ENCODE data around the gene TBL1Y. TPM values are rescaled to one million over a fixed set of nuclear protein-coding genes. Genes with fewer than 3 reads are reported as not detected.
"Not testable (repeated sequence)": the region's sequence is repeated elsewhere in the genome, so short reads cannot be mapped to it uniquely, and the experiment has no call there.

Gene TBL1Y
- total RNA-seq (2014; rRNA removed; shearing (Covaris generic)) = not detected in 2 replicates

GRCh38 chrY:6910372-6911252 is at the start of gene TBL1Y:
TBL1Y (plus strand) TSS chrY:6910697; CDS start chrY:7025085, 114,388 bp downstream.
- DNase-seq = no peak
- Histone ChIP-seq H3K9me3 (replicated peaks) (no peaks in the 10 kb centered on the region), H3K27ac (no peak within 1 kb of the TSS), H3K36me3 (no peaks in the 10 kb centered on the region), H3K27me3 (no peaks in the 10 kb centered on the region), H3K4me3 (no peak within 1 kb of the TSS), H3K4me1 (no peaks in the 10 kb centered on the region)

DNA sequence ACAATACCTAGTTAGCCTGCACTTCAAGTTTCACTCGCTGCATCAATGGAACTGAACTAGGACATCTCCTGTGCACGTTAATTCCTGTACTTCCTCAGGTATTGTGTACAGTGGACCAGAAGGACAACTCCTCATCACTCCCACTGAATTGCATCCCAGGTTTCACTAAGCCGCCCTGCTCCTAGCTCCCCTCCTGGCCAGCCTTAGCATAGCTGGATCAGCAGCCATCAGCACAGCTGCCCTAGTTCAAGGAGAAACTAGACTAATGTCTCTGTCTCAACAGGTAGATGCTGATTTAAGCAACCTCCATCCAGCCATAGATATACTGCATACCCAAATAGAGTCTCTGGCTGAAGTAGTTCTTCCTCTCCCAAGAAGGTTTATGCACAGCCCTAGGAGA is 16.0 kb upstream of the TBL1Y start:
- Histone ChIP-seq H3K4me1 (no peaks in the 10 kb centered on the region), H3K4me3 (no peak overlapping the region), H3K9me3 (replicated peaks) (no peaks in the 10 kb centered on the region), H3K36me3 (no peaks in the 10 kb centered on the region), H3K27me3 (no peaks in the 10 kb centered on the region), H3K27ac (no peak overlapping the region)
- no peak for DNase-seq

- Histone ChIP-seq H3K27me3 (no peaks in the 10 kb centered on the region), H3K4me3 (no peak overlapping the region), H3K4me1 (no peaks in the 10 kb centered on the region), H3K9me3 (replicated peaks) (no peaks in the 10 kb centered on the region), H3K36me3 (no peaks in the 10 kb centered on the region), H3K27ac (no peak overlapping the region)
- no peak for DNase-seq
These were observed 15.3 kb upstream of the TBL1Y start for GRCh38 chrY:6895236-6895635.

DNA sequence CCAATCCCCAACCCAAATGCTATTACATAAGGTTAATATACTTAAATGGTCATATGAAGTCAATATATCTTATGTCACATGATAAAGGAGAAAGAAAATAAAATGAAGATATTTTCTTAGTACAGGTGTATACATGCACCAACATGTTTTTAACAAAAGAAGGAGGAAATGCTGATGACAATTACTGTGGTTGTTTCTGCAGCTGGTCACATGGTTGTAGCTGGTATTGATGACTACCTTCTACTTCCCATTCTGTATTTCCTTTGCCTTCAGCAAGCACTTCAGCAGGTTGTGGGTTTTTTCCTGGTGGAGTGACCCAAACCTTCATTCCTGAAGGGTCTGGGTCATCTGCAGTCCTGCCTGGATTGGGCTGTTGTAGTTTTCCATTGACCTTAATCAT is 8.4 kb upstream of the TBL1Y start:
- H3K9me3 ChIP-seq (replicated peaks); H3K27ac ChIP-seq; H3K27me3 ChIP-seq; H3K4me3 ChIP-seq; H3K4me1 ChIP-seq; H3K36me3 ChIP-seq; DNase-seq: not testable (repeated sequence)

GRCh38 chrY:6907591-6907990 is 2.9 kb upstream of the TBL1Y start:
- DNase-seq = no peak
- Histone ChIP-seq H3K27me3 (no peaks in the 10 kb centered on the region), H3K27ac (no peak overlapping the region), H3K4me1 (no peaks in the 10 kb centered on the region), H3K36me3 (no peaks in the 10 kb centered on the region), H3K4me3 (no peak overlapping the region), H3K9me3 (replicated peaks) (no peaks in the 10 kb centered on the region)

- not testable (repeated sequence) for H3K27me3 ChIP-seq; H3K9me3 ChIP-seq (replicated peaks); H3K36me3 ChIP-seq; H3K4me1 ChIP-seq; DNase-seq; H3K4me3 ChIP-seq; H3K27ac ChIP-seq
These were observed 2.5 kb upstream of the TBL1Y start for GRCh38 chrY:6908021-6908420.

DNA sequence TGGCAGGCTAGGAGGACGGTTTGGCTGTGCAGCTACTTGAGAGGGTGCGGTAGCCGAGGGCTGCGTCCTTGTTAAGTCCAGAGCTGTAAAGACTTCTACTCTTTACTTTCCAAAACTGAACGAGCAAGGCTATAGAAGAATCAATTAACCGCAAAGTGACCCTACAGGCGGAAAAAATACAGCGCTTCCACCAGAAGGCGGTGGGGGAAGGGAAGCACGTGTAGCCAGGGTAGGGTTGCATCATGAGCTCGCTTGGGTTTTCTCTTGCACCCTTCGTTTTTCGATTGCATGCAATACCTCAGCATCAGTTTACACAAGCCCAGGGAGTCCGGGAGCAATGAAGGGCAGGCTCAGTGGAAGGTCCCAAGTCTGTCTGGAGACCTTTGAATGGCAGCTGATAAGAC is 1.4 kb upstream of the TBL1Y start:
- H3K36me3 ChIP-seq = no peaks in the 10 kb centered on the region
- H3K4me1 ChIP-seq = no peaks in the 10 kb centered on the region
- DNase-seq = no peak
- H3K27ac ChIP-seq = no peak overlapping the region
- no peaks in the 10 kb centered on the region for H3K27me3 ChIP-seq
- no peak overlapping the region for H3K4me3 ChIP-seq
- no peaks in the 10 kb centered on the region for H3K9me3 ChIP-seq (replicated peaks)

DNA sequence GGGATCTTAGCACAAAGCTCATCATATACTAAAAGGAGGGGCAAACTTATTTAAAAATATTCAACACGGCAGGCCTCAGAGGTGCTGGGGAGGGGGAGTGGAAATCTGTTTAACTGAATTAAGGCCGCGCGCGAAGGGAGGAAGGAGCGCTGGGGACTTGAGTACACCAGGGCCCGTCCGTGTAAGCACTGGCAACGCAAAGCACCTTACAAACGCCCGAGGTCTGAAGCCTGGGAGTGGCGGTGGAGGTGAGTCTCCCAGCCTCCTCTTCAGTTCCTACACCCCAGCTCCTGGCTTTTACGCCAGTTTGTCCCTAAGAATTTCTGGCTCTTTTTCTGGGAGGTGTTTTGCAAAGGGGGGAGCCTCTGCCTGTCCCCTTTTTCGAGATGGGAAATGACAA is 641 bp upstream of the TBL1Y start:
- DNase-seq = no peak
- no peaks in the 10 kb centered on the region for H3K36me3 ChIP-seq
- H3K4me1 ChIP-seq = no peaks in the 10 kb centered on the region
- H3K27ac ChIP-seq = no peak overlapping the region
- H3K4me3 ChIP-seq = no peak overlapping the region
- H3K9me3 ChIP-seq (replicated peaks) = no peaks in the 10 kb centered on the region
- H3K27me3 ChIP-seq = no peaks in the 10 kb centered on the region

DNA sequence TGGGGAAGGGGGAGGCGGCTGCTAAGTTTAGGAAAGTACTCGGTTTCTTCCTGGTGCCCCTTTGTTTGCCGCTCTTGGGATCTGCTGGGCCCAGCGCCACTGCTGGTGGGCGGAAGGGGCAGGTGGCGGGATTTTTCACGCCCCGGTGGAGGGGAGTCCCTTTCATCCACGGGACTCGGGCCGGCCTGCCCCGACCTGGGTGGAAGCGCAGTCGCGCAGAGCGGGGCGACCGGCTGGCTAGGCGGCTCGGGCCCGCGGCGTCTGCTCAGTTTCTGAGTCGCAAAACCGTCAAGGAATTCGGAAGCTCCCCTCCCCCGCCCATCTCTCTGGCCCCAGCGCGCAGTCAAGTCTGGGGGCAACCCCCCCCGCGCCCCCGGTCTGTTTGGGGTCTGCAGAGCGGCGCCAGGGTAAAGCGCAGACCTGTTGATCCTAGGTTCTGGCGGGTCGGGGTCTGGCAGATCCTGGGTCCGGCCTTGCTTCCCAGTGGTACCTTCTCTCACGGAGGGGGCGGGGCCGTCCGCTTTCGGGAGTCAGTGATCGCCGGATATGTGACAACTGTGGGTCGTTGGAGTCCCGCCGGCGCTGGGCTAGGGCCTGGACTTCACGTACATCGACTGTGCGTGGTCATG is 870 bp downstream of the TBL1Y start, which contains the start of gene AMELY:
Gene AMELY, minus strand, starts transcription at position 500 of the 629 bp plus-strand sequence. CDS start 39,144 bp downstream, outside the sequence.
- H3K4me3 ChIP-seq = no peak within 1 kb of the TSS
- H3K27me3 ChIP-seq = no peaks in the 10 kb centered on the region
- no peaks in the 10 kb centered on the region for H3K36me3 ChIP-seq
- DNase-seq = no peak
- H3K4me1 ChIP-seq = no peaks in the 10 kb centered on the region
- H3K9me3 ChIP-seq (replicated peaks) = no peaks in the 10 kb centered on the region
- H3K27ac ChIP-seq = no peak within 1 kb of the TSS

GRCh38 chrY:6913362-6913761 is 2.9 kb downstream of the TBL1Y start:
- H3K36me3 ChIP-seq = no peaks in the 10 kb centered on the region
- H3K9me3 ChIP-seq (replicated peaks) = no peaks in the 10 kb centered on the region
- no peak overlapping the region for H3K27ac ChIP-seq
- DNase-seq = no peak
- no peaks in the 10 kb centered on the region for H3K27me3 ChIP-seq
- no peak overlapping the region for H3K4me3 ChIP-seq
- H3K4me1 ChIP-seq = no peaks in the 10 kb centered on the region

DNA sequence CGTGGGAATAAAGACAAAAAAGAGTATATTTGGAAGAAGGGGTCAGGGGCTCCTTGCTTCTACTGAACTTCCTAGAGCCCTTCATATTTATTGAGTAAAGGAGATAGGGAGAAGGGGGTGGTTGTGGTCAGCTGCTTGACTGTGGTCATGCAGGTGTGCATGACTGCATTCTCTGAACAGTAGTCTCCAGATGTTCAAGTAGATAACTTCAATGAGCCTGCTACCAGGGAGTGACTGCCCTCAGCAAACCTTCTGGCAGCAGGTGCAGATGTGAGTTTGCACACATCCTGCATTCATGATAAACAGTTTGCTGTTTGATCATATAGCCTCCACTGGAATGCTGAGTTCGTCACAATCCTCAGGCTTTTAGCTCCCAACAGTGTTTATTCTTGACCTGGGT is 10.6 kb downstream of the TBL1Y start:
- H3K36me3 ChIP-seq = no peaks in the 10 kb centered on the region
- no peaks in the 10 kb centered on the region for H3K27me3 ChIP-seq
- H3K9me3 ChIP-seq (replicated peaks) = no peaks in the 10 kb centered on the region
- no peak for DNase-seq
- H3K27ac ChIP-seq = no peak overlapping the region
- no peaks in the 10 kb centered on the region for H3K4me1 ChIP-seq
- no peak overlapping the region for H3K4me3 ChIP-seq

DNA sequence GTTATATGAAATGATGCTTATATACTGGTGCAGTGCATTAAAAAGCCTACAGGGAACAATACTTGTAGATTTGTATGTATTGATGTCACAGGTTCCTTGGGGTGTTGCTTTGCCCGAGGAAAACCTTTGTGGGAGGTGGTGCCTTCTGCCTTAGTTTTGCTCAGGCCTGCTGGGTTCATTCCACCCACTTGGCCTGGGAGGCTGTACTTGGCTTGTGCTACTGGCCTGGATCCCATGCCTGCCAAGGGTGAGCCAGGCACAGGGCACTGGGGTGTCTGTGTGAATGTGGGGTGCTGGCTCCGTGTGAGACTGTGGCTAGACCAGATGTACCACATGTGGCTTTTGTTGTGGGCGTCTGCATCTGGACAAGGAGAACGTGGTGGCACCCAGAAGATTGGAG is 17.8 kb downstream of the TBL1Y start:
- H3K4me1 ChIP-seq = no peaks in the 10 kb centered on the region
- no peaks in the 10 kb centered on the region for H3K9me3 ChIP-seq (replicated peaks)
- no peaks in the 10 kb centered on the region for H3K36me3 ChIP-seq
- H3K4me3 ChIP-seq = no peak overlapping the region
- H3K27ac ChIP-seq = no peak overlapping the region
- no peaks in the 10 kb centered on the region for H3K27me3 ChIP-seq
- DNase-seq = no peak

- H3K27me3 ChIP-seq = no peaks in the 10 kb centered on the region
- DNase-seq = no peak
- no peaks in the 10 kb centered on the region for H3K9me3 ChIP-seq (replicated peaks)
These were observed 18.7 kb downstream of the TBL1Y start for GRCh38 chrY:6929237-6929636.

GRCh38 chrY:6931779-6932396 is 21.4 kb downstream of the TBL1Y start:
- no peak overlapping the region for H3K4me3 ChIP-seq
- no peaks in the 10 kb centered on the region for H3K27me3 ChIP-seq
- no peaks in the 10 kb centered on the region for H3K4me1 ChIP-seq
- H3K27ac ChIP-seq = no peak overlapping the region
- no peaks in the 10 kb centered on the region for H3K9me3 ChIP-seq (replicated peaks)
- no peaks in the 10 kb centered on the region for H3K36me3 ChIP-seq
- no peak for DNase-seq

More at GRCh38 chrY:6929237-6929636, 18.7 kb downstream of the TBL1Y start:
- Histone ChIP-seq H3K4me3 (no peak overlapping the region), H3K27ac (no peak overlapping the region), H3K36me3 (no peaks in the 10 kb centered on the region), H3K4me1 (no peaks in the 10 kb centered on the region)

GRCh38 chrY:6935497-6935896 is 25.0 kb downstream of the TBL1Y start:
- no peak overlapping the region for H3K4me3 ChIP-seq
- H3K9me3 ChIP-seq (replicated peaks) = no peaks in the 10 kb centered on the region
- no peak for DNase-seq
- H3K36me3 ChIP-seq = no peaks in the 10 kb centered on the region
- no peak overlapping the region for H3K27ac ChIP-seq
- H3K27me3 ChIP-seq = no peaks in the 10 kb centered on the region
- no peaks in the 10 kb centered on the region for H3K4me1 ChIP-seq
